Tibial nerve (tissue), 3 donors: Measurements from ENCODE around the gene PTX4.

Experiments
- POLR2A ChIP-seq, 2 donors: fragments of 450-650 bp; IDR thresholded peaks; one replicate each; pipeline ENCODE4 v1.6.1; 2017; ENCODE audit warnings: antibody characterized with exemption in 2 of 2, mild to moderate bottlenecking in 2 of 2, moderate library complexity in 2 of 2
- TF ChIP-seq, protein P1 (sequence below), 5 experiments: fragments of 200-600 bp in 3 of 5; fragments of 450-650 bp in 2 of 5; sonication (generic) in 3 of 5; IDR thresholded peaks; one replicate each; pipeline ENCODE4 v1.5.1; 2016 to 2019; ENCODE audit warnings: antibody characterized with exemption in 5 of 5, mild to moderate bottlenecking in 3 of 5, moderate library complexity in 2 of 5

GRCh38 chr16:1532081-1532760 is 43.5 kb upstream of the PTX4 start:
- TF ChIP-seq, protein P1, sequence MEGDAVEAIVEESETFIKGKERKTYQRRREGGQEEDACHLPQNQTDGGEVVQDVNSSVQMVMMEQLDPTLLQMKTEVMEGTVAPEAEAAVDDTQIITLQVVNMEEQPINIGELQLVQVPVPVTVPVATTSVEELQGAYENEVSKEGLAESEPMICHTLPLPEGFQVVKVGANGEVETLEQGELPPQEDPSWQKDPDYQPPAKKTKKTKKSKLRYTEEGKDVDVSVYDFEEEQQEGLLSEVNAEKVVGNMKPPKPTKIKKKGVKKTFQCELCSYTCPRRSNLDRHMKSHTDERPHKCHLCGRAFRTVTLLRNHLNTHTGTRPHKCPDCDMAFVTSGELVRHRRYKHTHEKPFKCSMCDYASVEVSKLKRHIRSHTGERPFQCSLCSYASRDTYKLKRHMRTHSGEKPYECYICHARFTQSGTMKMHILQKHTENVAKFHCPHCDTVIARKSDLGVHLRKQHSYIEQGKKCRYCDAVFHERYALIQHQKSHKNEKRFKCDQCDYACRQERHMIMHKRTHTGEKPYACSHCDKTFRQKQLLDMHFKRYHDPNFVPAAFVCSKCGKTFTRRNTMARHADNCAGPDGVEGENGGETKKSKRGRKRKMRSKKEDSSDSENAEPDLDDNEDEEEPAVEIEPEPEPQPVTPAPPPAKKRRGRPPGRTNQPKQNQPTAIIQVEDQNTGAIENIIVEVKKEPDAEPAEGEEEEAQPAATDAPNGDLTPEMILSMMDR (IDR thresholded peaks at IDR 0.05): no peak
- no peak for TF ChIP-seq POLR2A (IDR thresholded peaks at IDR 0.05)
